ENCODE results near the gene MMS19. TPM values are rescaled to one million over a fixed set of nuclear protein-coding genes. Genes with fewer than 3 reads are reported as not detected.

Gene MMS19
- total RNA-seq, 1 donor from 2014 or later, result 88.7 TPM

GRCh38 chr10:97538411-97538810, 40.2 kb upstream of the MMS19 start:
- no peaks in the 10 kb centered on the region for H3K9me3 Mint-ChIP-seq
- no peak for DNase-seq (ENCODE audit: low read depth, low spot score)
- peaks cover 27% of the 10 kb centered on the region for H3K4me1 Mint-ChIP-seq
- no peaks in the 10 kb centered on the region for H3K27me3 Mint-ChIP-seq (ENCODE audit: low read depth)
- TF ChIP-seq CTCF (conservative IDR thresholded peaks at IDR 0.05), result no peak
- no peaks in the 10 kb centered on the region for H3K36me3 Mint-ChIP-seq (ENCODE audit: low read depth)
- H3K4me3 Mint-ChIP-seq, result no peak overlapping the region
- H3K27ac Mint-ChIP-seq (ENCODE audit: unreplicated experiment), result peak overlapping the region; percentile 78

- no peak for TF ChIP-seq CTCF (conservative IDR thresholded peaks at IDR 0.05)
- H3K4me3 Mint-ChIP-seq, result no peak overlapping the region
- no peaks in the 10 kb centered on the region for H3K9me3 Mint-ChIP-seq
- no peak overlapping the region for H3K27ac Mint-ChIP-seq (ENCODE audit: unreplicated experiment)
- no peaks in the 10 kb centered on the region for H3K27me3 Mint-ChIP-seq (ENCODE audit: low read depth)
- peaks cover 17% of the 10 kb centered on the region for H3K4me1 Mint-ChIP-seq
- H3K36me3 Mint-ChIP-seq (ENCODE audit: low read depth), result no peaks in the 10 kb centered on the region
- no peak for DNase-seq (ENCODE audit: low read depth, low spot score)
Observed at GRCh38 chr10:97537186-97537869, 39.1 kb upstream of the MMS19 start.

GRCh38 chr10:97534746-97535367, 36.6 kb upstream of the MMS19 start:
- no peak overlapping the region for H3K27ac Mint-ChIP-seq (ENCODE audit: unreplicated experiment)
- no peak for DNase-seq (ENCODE audit: low read depth, low spot score)
- H3K4me1 Mint-ChIP-seq, result peaks cover 8% of the 10 kb centered on the region
- peaks cover 2% of the 10 kb centered on the region for H3K36me3 Mint-ChIP-seq (ENCODE audit: low read depth)
- peak; percentile 51 for TF ChIP-seq CTCF (conservative IDR thresholded peaks at IDR 0.05)
- no peak overlapping the region for H3K4me3 Mint-ChIP-seq
- H3K9me3 Mint-ChIP-seq, result peaks cover 2% of the 10 kb centered on the region
- no peaks in the 10 kb centered on the region for H3K27me3 Mint-ChIP-seq (ENCODE audit: low read depth)

GRCh38 chr10:97533888-97534287, 35.7 kb upstream of the MMS19 start:
- peaks cover 6% of the 10 kb centered on the region for H3K4me1 Mint-ChIP-seq
- no peak overlapping the region for H3K27ac Mint-ChIP-seq (ENCODE audit: unreplicated experiment)
- TF ChIP-seq CTCF (conservative IDR thresholded peaks at IDR 0.05), result no peak
- H3K36me3 Mint-ChIP-seq (ENCODE audit: low read depth), result peaks cover 5% of the 10 kb centered on the region
- no peaks in the 10 kb centered on the region for H3K27me3 Mint-ChIP-seq (ENCODE audit: low read depth)
- no peak overlapping the region for H3K4me3 Mint-ChIP-seq
- H3K9me3 Mint-ChIP-seq, result peaks cover 3% of the 10 kb centered on the region
- no peak for DNase-seq (ENCODE audit: low read depth, low spot score)

- H3K27me3 Mint-ChIP-seq (ENCODE audit: low read depth), result no peaks in the 10 kb centered on the region
- peaks cover 5% of the 10 kb centered on the region for H3K36me3 Mint-ChIP-seq (ENCODE audit: low read depth)
- H3K4me1 Mint-ChIP-seq, result peaks cover 6% of the 10 kb centered on the region
- no peak for DNase-seq (ENCODE audit: low read depth, low spot score)
- TF ChIP-seq CTCF (conservative IDR thresholded peaks at IDR 0.05), result no peak
- H3K9me3 Mint-ChIP-seq, result peaks cover 3% of the 10 kb centered on the region
- peak overlapping the region; percentile 64 for H3K27ac Mint-ChIP-seq (ENCODE audit: unreplicated experiment)
- no peak overlapping the region for H3K4me3 Mint-ChIP-seq
Observed at GRCh38 chr10:97532935-97533671, 34.9 kb upstream of the MMS19 start.

All from neural crest cell (in vitro differentiated cells).